GM10266 (cell line): ENCODE data around the gene PPM1D.
"Not testable (repeated sequence)": the region's sequence is repeated elsewhere in the genome, so short reads cannot be mapped to it uniquely, and the experiment has no call there.

ENCODE experiments used
- DNase-seq: peaks from one replicate; pipeline ENCODE4 v3.0.0; 2012; ENCODE audit errors: extremely low spot score
- TF ChIP-seq, protein P1 (sequence below): IDR thresholded peaks from 2 replicates; pipeline ENCODE4 v1.5.1; 2012; ENCODE audit warnings: mild to moderate bottlenecking, low read depth; ENCODE audit not compliant: control insufficient read depth, insufficient read depth; ENCODE audit errors: missing control alignments

Gene PPM1D

GRCh38 chr17:60656499-60656898 is 56.5 kb downstream of the PPM1D start:
- no peak for DNase-seq

DNA sequence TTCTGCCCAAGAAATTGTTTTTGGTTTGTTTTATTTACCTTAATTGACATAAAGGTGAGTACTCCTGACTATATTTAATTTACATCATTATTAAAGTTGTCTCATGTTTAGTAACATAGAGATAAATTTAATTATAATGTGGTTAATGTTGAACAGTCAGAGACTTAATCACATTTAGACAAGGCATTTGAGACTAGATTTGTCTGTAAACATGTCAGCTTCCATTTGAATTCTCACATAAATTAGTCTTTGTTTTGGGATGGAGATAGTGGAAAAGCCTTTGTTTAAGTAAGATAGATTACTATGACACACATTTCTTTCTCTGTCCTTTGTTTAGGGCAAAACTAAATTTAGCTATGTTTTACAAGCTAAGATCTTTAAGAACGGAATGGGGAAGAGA is 59.2 kb downstream of the PPM1D start:
- DNase-seq, result no peak
- TF ChIP-seq, protein P1, sequence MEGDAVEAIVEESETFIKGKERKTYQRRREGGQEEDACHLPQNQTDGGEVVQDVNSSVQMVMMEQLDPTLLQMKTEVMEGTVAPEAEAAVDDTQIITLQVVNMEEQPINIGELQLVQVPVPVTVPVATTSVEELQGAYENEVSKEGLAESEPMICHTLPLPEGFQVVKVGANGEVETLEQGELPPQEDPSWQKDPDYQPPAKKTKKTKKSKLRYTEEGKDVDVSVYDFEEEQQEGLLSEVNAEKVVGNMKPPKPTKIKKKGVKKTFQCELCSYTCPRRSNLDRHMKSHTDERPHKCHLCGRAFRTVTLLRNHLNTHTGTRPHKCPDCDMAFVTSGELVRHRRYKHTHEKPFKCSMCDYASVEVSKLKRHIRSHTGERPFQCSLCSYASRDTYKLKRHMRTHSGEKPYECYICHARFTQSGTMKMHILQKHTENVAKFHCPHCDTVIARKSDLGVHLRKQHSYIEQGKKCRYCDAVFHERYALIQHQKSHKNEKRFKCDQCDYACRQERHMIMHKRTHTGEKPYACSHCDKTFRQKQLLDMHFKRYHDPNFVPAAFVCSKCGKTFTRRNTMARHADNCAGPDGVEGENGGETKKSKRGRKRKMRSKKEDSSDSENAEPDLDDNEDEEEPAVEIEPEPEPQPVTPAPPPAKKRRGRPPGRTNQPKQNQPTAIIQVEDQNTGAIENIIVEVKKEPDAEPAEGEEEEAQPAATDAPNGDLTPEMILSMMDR, result no peak

More at GRCh38 chr17:60656499-60656898, 56.5 kb downstream of the PPM1D start:
- TF ChIP-seq, protein P1, result no peak

GRCh38 chr17:60661489-60661888 is 61.5 kb downstream of the PPM1D start:
- DNase-seq, result no peak
- TF ChIP-seq, protein P1, result no peak

DNA sequence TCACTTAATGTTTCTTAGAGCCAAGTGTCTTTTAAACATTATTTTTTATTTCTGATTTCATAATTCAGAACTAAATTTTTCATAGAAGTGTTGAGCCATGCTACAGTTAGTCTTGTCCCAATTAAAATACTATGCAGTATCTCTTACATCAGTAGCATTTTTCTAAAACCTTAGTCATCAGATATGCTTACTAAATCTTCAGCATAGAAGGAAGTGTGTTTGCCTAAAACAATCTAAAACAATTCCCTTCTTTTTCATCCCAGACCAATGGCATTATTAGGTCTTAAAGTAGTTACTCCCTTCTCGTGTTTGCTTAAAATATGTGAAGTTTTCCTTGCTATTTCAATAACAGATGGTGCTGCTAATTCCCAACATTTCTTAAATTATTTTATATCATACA is 64.0 kb downstream of the PPM1D start:
- DNase-seq, result no peak
- TF ChIP-seq, protein P1, result no peak

GRCh38 chr17:60665602-60666001 is 65.6 kb downstream of the PPM1D start:
- TF ChIP-seq, protein P1, result no peak
- DNase-seq, result no peak

DNA sequence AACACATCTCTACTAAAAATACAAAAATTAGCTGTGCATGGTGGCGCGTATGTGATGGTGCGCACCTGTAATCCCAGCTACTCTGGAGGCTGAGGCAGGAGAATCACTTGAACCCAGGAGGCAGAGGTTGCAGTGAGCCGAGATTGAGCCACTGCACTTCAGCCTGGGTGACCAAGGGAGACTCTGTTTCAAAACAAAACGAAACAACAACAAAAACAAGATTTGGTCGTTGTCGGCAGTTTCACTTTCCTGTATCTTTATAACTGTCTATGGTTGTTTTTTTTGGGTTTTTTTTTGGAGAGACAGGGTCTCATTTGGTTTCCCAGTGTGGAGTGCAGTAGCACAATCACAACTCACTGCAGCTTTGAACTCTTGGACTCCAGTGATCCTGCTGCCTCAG is 68.7 kb downstream of the PPM1D start:
- DNase-seq, result not testable (repeated sequence)

DNA sequence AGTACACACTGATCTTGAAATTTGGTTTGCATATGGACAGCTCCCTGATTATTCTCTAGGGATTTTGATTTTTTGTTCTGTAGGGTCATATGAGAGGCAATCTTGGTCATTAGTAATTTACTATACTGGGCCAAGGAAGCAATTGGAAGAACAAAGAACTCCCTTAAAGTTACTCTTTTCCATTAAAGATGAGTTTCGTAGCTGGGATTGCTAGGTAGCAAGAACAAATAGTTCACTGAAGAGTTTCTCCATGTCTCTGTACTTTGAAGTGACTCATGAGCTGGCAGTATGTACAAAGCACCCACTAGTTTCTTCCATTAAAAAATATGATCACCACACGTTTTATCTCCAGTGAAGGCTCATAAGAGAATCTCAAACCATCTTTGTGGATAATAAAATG is 71.5 kb downstream of the PPM1D start:
- no peak for DNase-seq
- TF ChIP-seq, protein P1, result no peak

DNA sequence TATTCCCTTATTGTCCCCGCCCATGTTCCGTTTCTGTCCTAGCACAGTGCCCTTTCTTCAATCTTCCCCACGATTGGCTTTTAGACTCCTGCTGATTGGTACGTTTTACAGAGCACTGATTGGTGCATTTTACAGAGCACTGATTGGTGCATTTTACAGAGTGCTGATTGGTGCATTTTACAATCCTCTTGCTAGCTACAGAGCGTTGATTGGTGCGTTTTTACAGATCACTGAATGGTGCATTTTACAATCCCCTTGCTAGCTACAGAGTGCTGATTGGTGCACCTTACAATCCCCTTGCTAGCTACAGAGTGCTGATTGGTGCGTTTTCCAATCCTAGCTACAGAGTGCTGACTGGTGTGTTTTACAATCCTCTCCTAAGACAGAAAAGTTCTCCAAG is 74.6 kb downstream of the PPM1D start:
- DNase-seq, result not testable (repeated sequence)
